Mammary epithelial cell (primary cell): Measurements from ENCODE around the gene BRI3BP.

Experiments
- CTCF ChIP-seq, 2 donors: IDR thresholded peaks in 1 of 2; conservative IDR thresholded peaks in 1 of 2; 2 replicates each; pipeline ENCODE4 v1.5.1; 2011 to 2012; ENCODE audit warnings: inconsistent platforms in 2 of 2, low read length in 2 of 2, mild to moderate bottlenecking in 2 of 2, control low read depth in 1 of 2, low read depth in 1 of 2; ENCODE audit not compliant: insufficient read depth in 1 of 2; ENCODE audit errors: extremely low read depth in 1 of 2
- EZH2 ChIP-seq: IDR thresholded peaks from 2 replicates; pipeline ENCODE4 v1.6.1; 2012; ENCODE audit warnings: low read length, inconsistent platforms, borderline replicate concordance

GRCh38 chr12:125014526-125014925 lies 21.1 kb downstream of the BRI3BP start:
- TF ChIP-seq CTCF (conservative IDR thresholded peaks at IDR 0.05 in 1 of 2, IDR thresholded peaks at IDR 0.05 in 1 of 2; ENCODE audit: extremely low read depth in 1 of 2, insufficient read depth in 1 of 2, low read depth in 1 of 2, low read length in 2 of 2) (no peak), EZH2 (no peak)
